Activated CD4-positive, alpha-beta T cell treated with anti-CD3 and anti-CD28 coated beads, Interleukin-2, amount 10 ng/mL, durations not matched to agents 24 days and 14 days (primary cell): ENCODE results near the gene NUDT14. TPM values are rescaled to one million over a fixed set of nuclear protein-coding genes. Genes with fewer than 3 reads are reported as not detected.
A peak's percentile ranks its signal among the peaks of the same experiment; 100 is the strongest.

Source experiments
- DNase-seq: peaks from one replicate; pipeline ENCODE4 v3.0.0; 2022
- H3K27ac Mint-ChIP-seq: one replicate; pipeline ENCODE4 v1.8.0; 2022; ENCODE audit warnings: mild to moderate bottlenecking, mixed read lengths
- H3K27me3 Mint-ChIP-seq: one replicate; pipeline ENCODE4 v1.8.0; 2022; ENCODE audit warnings: mixed read lengths
- H3K36me3 Mint-ChIP-seq: one replicate; pipeline ENCODE4 v1.8.0; 2022; ENCODE audit warnings: low read depth, mild to moderate bottlenecking, mixed read lengths
- H3K4me1 Mint-ChIP-seq: one replicate; pipeline ENCODE4 v1.8.0; 2021; ENCODE audit warnings: mixed read lengths
- H3K4me3 Mint-ChIP-seq: one replicate; pipeline ENCODE4 v1.8.0; 2022; ENCODE audit warnings: mild to moderate bottlenecking, moderate library complexity, mixed read lengths
- H3K9me3 Mint-ChIP-seq: one replicate; pipeline ENCODE4 v1.8.0; 2021; ENCODE audit warnings: mixed read lengths
- intact Hi-C: fragments of 100-400 bp; cut with micrococcal nuclease; formaldehyde crosslinking; loops from one replicate; pipeline ENCODE4 v1.15.1; 2023
- total RNA-seq: library from RNA; stranded (reverse); gene quantifications from 2 replicates; pipeline ENCODE4 v1.2.3, GENCODE V29; 2022

NUDT14 gene
- 8.3 and 9.1 TPM in 2 replicates for total RNA-seq

DNA sequence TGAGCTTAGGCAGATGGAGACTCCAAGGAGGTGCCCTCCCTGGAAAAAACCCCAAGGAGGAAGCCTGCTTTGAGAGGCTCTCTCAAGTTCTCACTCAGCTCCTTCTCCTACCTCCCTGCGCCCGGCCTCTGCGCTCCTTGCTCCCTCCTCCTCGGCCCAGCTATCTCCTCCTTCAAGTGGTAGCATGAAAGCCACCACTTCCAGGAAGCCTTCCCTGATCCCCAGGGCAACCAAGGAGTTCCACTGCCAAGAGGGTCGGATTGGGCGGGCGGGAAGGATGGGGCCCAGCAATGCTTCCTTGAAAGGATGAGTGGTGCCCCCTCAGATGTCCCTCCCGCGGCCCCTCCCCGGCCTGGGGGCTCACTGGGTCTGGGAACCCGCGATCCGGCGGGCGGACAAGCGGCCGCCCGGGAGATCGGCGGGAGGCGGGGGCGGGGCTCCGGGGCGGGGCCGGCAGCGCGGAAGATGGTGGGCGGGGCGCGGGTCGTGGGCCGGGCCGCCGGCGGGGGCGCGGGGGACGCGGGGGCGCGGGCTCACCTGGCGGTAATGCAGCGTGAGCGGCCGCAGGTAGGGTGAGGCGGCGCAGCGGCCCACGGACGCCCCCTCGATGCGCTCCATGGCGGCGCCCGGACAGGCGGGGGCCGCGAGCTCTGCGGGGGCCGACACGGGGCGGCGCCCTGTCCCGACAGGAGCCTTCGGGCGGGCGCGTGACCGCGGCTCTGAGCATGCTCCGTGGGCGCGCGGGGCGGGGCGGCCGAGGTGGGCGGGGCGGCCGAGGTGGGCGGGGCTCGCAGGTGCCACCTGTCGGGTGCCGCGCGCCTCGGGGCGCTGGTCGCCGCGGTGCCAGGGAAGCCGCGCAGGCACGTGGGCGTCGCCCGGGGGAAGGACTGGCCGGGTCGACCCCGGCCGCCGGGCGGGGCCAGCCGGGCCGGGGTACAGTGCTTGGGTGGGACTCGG lies at the start of gene NUDT14:
Gene NUDT14 (minus strand): TSS at position 721 of the 957 bp plus-strand sequence. CDS start 103 bp downstream, at position 618.
- peak within 1 kb of the TSS; percentile 62 for H3K27ac Mint-ChIP-seq
- peak; percentile 93 for DNase-seq
- no peaks in the 10 kb centered on the region for H3K9me3 Mint-ChIP-seq
- H3K27me3 Mint-ChIP-seq: peaks cover 10% of the 10 kb centered on the region
- no peaks in the 10 kb centered on the region for H3K36me3 Mint-ChIP-seq
- peaks cover 6% of the 10 kb centered on the region for H3K4me1 Mint-ChIP-seq
- intact Hi-C loops: no loop called here
- H3K4me3 Mint-ChIP-seq: peak within 1 kb of the TSS; percentile 77

- Mint-ChIP-seq H3K36me3 (peaks cover 11% of the 10 kb centered on the region), H3K27me3 (no peaks in the 10 kb centered on the region), H3K27ac (no peak overlapping the region), H3K4me3 (no peak overlapping the region), H3K4me1 (no peaks in the 10 kb centered on the region), H3K9me3 (no peaks in the 10 kb centered on the region)
- intact Hi-C loops: no loop called here
- no peak for DNase-seq
Measured at GRCh38 chr14:105229099-105229655, 48.1 kb upstream of the NUDT14 start.

- Mint-ChIP-seq H3K4me3 (no peak overlapping the region), H3K27me3 (no peaks in the 10 kb centered on the region), H3K9me3 (no peaks in the 10 kb centered on the region), H3K27ac (no peak overlapping the region), H3K4me1 (no peaks in the 10 kb centered on the region), H3K36me3 (peaks cover 14% of the 10 kb centered on the region)
- no peak for DNase-seq
- intact Hi-C loops: no loop called here
Measured at GRCh38 chr14:105228562-105228961, 47.5 kb upstream of the NUDT14 start.

GRCh38 chr14:105227346-105227745 lies 46.2 kb upstream of the NUDT14 start:
- intact Hi-C loops: no loop called here
- peaks cover 19% of the 10 kb centered on the region for H3K36me3 Mint-ChIP-seq
- DNase-seq: no peak
- H3K4me3 Mint-ChIP-seq: no peak overlapping the region
- no peaks in the 10 kb centered on the region for H3K9me3 Mint-ChIP-seq
- H3K4me1 Mint-ChIP-seq: no peaks in the 10 kb centered on the region
- no peak overlapping the region for H3K27ac Mint-ChIP-seq
- H3K27me3 Mint-ChIP-seq: no peaks in the 10 kb centered on the region

GRCh38 chr14:105226198-105226597 lies 45.1 kb upstream of the NUDT14 start:
- Mint-ChIP-seq H3K27ac (no peak overlapping the region), H3K4me3 (no peak overlapping the region), H3K27me3 (no peaks in the 10 kb centered on the region), H3K36me3 (peaks cover 24% of the 10 kb centered on the region), H3K9me3 (no peaks in the 10 kb centered on the region), H3K4me1 (no peaks in the 10 kb centered on the region)
- no peak for DNase-seq
- intact Hi-C loops: no loop called here

DNA sequence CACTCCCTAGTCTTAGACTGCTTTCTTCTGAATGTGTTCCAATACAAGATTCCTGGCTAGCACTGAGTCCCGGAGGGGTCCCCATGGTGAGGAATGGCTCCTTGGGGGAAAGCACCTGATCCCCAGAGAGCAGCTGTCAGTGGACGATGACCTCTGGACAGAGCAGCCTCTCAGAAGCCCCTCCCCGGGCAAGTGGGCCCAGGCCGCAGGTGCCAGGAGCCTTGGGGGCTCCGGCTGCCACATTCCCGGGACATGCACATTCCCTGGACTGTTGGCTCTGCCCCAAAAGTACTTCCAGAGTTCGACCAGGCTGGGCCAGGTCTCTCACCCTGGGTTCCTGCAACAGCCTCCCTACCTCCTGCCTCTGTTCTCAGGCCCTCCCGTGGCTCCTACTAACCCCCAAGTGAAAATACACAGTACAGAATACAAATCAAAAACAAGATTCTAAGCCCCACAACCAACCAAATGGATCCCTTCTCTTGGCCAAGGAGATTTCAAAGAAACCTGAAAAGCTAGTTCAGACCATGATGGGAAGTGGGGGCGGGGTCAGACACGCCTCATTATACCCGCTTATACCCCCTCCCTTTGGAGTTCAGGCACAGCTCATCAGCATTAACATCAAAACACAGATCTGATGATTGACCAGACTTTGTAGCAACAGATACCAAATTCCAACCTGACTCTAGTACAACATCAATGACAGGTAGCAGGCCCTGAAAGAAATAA lies 43.9 kb upstream of the NUDT14 start:
- Mint-ChIP-seq H3K36me3 (peaks cover 24% of the 10 kb centered on the region), H3K9me3 (no peaks in the 10 kb centered on the region), H3K27ac (no peak overlapping the region), H3K27me3 (no peaks in the 10 kb centered on the region), H3K4me3 (no peak overlapping the region), H3K4me1 (no peaks in the 10 kb centered on the region)
- intact Hi-C loops: no loop called here
- DNase-seq: no peak

GRCh38 chr14:105223770-105224544 lies 42.8 kb upstream of the NUDT14 start:
- Mint-ChIP-seq H3K27ac (no peak overlapping the region), H3K4me1 (no peaks in the 10 kb centered on the region), H3K27me3 (no peaks in the 10 kb centered on the region), H3K4me3 (no peak overlapping the region), H3K9me3 (no peaks in the 10 kb centered on the region), H3K36me3 (peaks cover 25% of the 10 kb centered on the region)
- intact Hi-C loops: no loop called here
- no peak for DNase-seq

DNA sequence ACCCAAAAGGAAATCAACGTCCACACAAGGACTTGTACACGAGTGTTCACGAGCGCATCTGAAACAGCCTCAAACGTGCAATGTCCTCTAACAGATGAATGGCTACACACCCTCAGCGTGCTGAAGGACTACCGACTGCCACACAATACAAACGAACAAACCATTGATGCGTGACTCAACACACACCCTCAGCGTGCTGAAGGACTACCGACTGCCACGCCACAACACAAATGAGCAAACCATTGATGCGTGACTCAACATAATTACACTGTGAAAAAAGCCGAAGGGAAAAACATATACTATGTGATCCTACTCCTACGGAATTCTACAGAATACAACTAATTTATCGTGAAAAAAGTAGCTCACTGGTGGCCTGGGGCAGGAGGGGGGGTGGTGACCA lies 42.1 kb upstream of the NUDT14 start:
- H3K36me3 Mint-ChIP-seq: peaks cover 28% of the 10 kb centered on the region
- no peak overlapping the region for H3K27ac Mint-ChIP-seq
- H3K27me3 Mint-ChIP-seq: no peaks in the 10 kb centered on the region
- no peak overlapping the region for H3K4me3 Mint-ChIP-seq
- no peaks in the 10 kb centered on the region for H3K9me3 Mint-ChIP-seq
- no peaks in the 10 kb centered on the region for H3K4me1 Mint-ChIP-seq
- intact Hi-C loops: no loop called here
- DNase-seq: no peak

- intact Hi-C loops: no loop called here
- Mint-ChIP-seq H3K4me1 (no peaks in the 10 kb centered on the region), H3K36me3 (peaks cover 27% of the 10 kb centered on the region), H3K9me3 (no peaks in the 10 kb centered on the region), H3K4me3 (no peak overlapping the region), H3K27me3 (no peaks in the 10 kb centered on the region), H3K27ac (no peak overlapping the region)
- DNase-seq: no peak
Measured at GRCh38 chr14:105221598-105222178, 40.6 kb upstream of the NUDT14 start.

DNA sequence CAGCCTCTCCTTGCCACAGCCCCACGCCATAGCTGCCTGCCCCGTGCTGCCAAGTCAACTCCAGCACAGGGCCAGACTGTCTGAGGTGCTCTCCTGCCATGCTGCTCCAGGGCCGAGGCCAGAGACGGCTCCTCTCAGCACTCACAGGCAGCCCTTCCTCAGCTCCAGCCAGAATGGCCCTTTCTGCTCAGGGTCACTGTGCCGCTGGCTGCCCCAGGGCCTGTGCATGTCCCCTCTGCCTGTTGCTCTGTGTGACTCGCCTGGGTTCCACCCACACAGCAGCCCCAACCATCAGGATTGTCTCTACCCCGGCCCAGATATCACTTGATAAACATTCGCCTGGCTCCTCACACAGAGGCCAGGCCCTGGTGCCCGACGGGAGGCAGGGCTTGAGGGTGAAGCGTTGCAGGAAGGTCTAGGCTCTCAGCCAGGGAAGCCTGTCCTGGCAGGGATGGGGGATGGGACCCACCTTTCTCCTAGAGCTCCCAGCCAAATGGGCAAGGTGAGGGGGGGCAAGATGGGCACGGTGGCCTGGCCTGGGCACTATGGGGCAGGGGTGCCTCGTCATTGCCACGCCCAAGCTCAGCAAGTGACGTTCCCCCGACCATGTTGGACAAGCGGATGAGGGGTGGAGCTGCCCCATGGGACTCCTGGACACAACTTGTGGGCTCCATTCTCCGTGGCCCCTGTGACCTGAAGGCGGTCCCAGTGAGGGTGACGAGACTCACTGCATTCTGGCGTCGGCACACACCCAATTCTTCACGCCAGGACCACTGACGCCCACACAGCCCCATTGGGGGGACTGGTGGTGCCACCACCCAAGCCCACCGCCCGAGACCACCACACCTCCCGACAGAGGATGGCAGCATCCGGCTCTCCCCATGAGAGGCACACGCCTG lies 39.8 kb upstream of the NUDT14 start:
- intact Hi-C loops: no loop called here
- no peak overlapping the region for H3K27ac Mint-ChIP-seq
- no peaks in the 10 kb centered on the region for H3K4me1 Mint-ChIP-seq
- H3K9me3 Mint-ChIP-seq: no peaks in the 10 kb centered on the region
- no peak overlapping the region for H3K4me3 Mint-ChIP-seq
- H3K27me3 Mint-ChIP-seq: no peaks in the 10 kb centered on the region
- H3K36me3 Mint-ChIP-seq: peaks cover 25% of the 10 kb centered on the region
- no peak for DNase-seq

GRCh38 chr14:105219753-105220152 lies 38.6 kb upstream of the NUDT14 start:
- Mint-ChIP-seq H3K27me3 (no peaks in the 10 kb centered on the region), H3K27ac (no peak overlapping the region), H3K9me3 (no peaks in the 10 kb centered on the region), H3K4me1 (no peaks in the 10 kb centered on the region), H3K36me3 (peaks cover 31% of the 10 kb centered on the region), H3K4me3 (no peak overlapping the region)
- intact Hi-C loops: no loop called here
- no peak for DNase-seq

DNA sequence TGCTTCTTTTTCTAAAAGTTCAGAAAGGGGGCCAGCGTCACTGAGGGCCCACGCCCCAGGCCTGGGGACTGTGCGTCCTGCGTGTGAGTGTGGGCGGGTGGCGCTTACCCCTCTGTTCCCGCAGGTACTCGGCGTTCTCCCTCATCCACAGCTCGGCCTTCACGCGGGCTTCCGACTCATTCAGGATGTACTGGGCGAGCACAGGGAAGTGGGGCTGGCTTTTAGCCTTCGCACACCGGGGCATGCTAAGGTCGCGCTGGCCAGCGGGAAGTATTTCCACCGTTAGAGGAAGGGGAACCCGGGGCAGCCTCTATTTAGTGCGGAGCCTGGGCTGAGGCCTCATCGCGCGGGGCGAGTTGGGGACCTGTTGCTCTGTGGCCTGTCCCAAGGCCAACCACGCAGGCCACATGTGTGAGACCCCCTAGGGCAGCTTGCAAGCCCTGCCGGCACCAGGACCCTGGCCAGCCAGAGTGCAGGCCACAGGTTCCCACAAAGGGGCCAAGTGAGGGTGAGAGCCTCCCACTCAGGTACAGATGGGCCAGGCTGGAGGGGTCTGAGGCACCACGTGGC lies 38.0 kb upstream of the NUDT14 start:
- intact Hi-C loops: no loop called here
- DNase-seq: no peak
- Mint-ChIP-seq H3K4me3 (no peak overlapping the region), H3K27me3 (no peaks in the 10 kb centered on the region), H3K27ac (no peak overlapping the region), H3K36me3 (peaks cover 31% of the 10 kb centered on the region), H3K9me3 (no peaks in the 10 kb centered on the region), H3K4me1 (no peaks in the 10 kb centered on the region)
